Measurements from ENCODE around the gene SYNJ2.

Gene SYNJ2

GRCh38 chr6:158059108-158059507 lies 77.4 kb downstream of the SYNJ2 start:
- no peak for DNase-seq (ENCODE audit: low spot score)

DNA sequence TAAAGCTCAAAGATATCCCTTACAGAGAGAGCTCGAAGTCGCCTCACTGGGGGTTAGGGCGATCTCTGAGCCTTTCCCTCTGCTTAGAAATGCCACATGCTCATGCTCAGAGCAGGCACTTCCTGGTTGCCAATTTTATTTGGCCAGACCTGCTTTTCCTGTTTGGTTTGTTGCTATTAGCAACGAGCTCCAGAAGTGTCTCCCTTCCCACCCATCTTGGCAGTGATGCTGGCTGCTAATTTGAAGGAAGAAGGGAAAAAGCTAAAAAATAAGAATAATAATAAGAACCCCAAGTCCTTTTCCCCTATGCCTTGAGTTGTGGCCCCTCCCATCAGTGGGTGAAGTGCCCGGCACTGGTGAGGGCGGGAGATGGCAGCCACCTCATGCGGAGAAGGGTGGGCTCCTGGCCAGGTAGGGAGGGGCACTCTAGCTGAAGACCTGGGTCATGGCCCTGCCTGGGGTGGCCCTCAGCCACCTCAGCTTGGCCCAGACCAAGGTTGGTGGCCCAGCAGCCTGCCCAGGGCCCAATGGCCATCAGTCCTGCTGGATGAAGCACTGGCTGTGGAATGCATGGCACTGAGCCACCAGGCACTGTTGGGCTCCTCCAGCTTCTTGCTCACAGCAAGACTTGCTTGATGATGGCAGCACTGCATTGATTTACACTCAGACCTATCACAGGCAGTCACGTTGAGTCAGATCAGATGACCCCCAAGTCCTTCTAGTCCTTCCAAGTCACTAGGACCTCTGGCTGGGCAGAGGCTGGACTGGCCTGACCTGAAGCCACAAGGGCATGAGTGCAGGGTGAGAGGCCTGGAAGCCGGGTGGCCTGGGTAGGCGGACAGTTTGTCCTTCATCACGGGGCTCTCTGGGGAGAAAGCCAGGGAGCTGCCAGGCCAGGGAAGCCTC lies 79.0 kb downstream of the SYNJ2 start:
- no peak for DNase-seq (ENCODE audit: low spot score)

DNA sequence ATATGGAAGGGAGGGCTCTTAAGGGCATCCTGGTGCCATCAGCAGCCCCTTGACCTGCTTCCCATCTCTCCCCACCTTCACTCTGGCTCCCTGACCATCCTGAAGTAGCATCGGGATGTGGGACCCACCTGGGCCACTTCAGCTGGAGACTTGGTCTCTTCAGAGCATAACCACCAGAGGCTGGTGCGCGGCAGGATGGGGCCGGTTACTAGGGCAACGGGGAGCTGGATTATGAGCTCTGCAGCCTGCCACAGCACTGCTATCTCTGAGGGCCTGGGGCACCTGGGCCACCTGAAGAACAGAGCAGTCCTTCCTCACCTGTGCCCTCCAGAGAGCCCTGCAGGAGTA lies 79.7 kb downstream of the SYNJ2 start:
- no peak for DNase-seq (ENCODE audit: low spot score)

- no peak for DNase-seq (ENCODE audit: low spot score)
Measured at GRCh38 chr6:158061709-158062461, 80.2 kb downstream of the SYNJ2 start.

DNA sequence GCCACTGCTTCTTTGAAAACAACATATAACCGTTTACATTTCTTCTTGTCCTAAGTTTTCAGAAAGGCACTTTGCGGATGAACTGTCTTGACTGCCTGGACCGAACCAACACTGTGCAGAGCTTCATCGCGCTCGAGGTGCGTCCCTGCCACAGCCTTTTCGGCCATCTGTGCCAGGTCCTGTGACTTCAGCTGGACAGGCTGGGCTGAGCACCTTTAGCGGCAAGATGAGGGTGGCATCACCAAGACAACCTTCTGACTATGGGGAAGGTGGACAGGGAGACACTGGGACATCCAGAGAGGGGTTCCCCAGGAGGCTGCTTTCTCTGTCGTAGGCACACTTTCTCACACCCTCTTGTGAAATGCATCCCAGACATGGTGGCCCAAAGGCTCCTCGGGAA lies 82.1 kb downstream of the SYNJ2 start:
- DNase-seq (ENCODE audit: low spot score) = no peak

DNA sequence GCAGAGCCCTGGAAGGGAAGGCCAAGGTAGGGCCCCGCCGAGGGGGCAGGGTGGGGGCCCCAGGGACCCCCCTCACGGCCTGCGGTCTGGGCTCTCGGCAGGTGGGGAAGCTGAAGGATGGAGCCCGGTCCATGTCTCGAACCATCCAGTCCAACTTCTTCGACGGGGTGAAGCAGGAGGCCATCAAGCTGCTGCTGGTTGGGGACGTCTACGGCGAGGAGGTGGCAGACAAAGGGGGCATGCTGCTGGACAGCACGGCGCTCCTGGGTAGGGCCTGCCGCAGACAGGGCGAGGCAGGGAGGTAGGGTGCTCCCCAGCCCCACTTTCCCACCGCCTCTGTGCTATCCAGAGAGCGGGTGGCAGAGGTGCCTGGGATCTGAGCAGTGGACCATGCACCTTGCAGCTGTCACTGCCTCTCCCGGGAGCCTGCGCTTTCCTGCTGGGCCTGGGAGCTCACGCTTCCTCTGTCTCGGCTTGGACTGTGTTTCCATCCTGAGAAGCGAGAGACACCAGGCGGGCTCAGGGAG lies 83.1 kb downstream of the SYNJ2 start:
- DNase-seq (ENCODE audit: low spot score) = no peak

DNA sequence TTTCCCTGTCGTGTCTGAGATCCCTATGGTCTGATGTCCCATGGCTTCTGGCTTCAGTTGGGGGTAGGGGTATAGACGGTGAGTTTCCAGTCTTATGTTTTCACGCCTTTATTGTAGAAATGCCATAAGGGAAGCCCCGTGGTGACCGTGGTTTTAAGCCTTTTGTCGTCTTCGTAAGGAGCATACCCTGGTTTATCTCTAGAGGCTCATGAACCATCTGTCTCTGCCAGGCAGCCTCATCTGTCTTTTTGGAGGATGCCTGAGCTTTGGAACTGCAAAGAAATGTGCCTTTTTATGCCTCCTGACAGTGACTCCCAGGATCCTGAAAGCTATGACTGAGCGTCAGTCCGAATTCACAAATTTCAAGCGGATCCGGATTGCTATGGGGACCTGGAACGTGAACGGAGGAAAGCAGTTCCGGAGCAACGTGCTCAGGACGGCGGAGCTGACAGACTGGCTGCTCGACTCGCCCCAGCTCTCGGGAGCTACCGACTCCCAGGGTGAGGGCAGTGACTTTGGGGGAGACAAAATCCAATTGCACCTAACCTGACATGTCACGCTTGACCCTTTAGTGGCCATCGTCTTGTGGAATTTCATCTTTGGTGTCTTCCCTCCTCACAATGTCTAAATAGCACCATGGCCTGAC lies 84.6 kb downstream of the SYNJ2 start:
- no peak for DNase-seq (ENCODE audit: low spot score)

- DNase-seq (ENCODE audit: low spot score) = no peak
Measured at GRCh38 chr6:158067436-158068015, 85.9 kb downstream of the SYNJ2 start.

DNA sequence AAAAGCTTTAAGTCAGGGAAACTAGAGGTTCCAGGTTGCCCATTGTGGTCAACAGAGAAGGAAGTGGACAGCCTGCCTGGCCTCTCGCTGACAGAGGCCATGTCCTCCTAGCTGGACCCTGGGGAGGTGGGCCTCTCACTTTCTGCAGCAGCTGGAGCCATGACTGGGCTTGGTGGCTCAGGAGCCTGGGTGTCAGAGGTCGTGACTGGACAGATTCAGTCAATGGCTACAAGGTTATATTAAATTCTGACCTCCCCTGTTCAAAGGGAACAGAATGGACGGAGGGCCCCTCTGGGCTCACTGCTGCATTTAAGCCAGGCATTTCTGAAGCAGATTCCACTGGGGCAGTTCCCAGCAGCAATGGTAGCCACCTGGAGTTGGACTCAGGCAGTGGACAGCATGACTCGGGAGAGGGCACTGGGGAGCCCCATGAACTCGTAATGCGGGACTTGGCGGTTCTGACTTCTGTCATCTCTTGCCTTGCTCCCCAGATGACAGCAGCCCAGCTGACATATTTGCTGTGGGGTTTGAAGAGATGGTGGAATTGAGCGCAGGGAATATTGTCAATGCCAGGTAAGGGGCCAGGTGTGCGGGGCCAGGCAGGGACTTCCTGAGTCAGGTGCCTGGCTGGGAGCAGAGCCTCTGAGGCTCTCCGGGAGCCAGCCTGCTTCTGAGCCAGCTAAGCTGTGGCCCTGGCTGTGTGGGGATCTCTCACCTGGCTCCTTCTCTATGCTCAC lies 86.7 kb downstream of the SYNJ2 start:
- no peak for DNase-seq (ENCODE audit: low spot score)

DNA sequence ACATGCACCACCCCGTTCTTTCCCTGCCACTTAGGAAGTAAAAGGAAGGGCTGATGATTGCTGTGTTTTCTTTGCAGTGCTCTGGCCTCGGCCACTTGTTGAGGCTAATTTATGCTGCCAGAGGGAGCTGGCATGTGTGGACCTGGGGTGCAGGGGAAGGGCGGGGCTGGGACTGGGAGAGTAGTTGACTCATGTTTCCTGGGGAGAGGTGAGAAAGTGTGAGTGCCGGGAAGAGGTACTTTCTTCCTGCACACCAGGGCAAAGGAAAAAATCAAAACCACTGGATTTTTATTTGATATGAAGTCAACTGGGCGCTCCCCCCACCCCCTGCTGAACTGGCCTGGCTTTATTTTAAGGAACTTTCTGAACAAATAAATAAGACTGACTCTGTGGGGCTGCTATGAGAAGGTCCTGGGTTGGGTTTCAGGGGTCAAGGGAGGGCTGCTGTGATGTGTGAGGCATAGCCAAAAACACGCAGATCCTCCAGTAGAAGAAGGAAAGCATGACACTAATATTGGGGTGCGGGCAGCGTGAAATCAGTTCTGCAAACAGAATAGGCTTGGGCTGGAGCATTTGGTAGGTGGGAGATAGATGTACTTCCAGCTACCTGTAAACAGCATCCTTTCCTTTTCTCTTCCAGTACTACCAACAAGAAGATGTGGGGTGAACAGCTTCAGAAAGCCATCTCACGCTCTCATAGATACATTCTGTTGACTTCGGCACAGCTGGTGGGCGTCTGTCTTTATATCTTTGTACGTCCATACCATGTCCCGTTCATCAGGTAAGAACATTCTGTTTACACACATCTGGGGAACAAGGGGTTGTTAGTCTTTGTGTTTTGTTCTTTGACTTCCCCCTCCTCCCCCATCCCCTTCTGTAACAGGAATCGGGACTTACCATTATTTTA lies 87.5 kb downstream of the SYNJ2 start:
- DNase-seq (ENCODE audit: low spot score) = no peak

- DNase-seq (ENCODE audit: low spot score) = no peak
Measured at GRCh38 chr6:158069800-158070195, 88.1 kb downstream of the SYNJ2 start.

- no peak for DNase-seq (ENCODE audit: low spot score)
Measured at GRCh38 chr6:158070513-158070912, 88.8 kb downstream of the SYNJ2 start.

DNA sequence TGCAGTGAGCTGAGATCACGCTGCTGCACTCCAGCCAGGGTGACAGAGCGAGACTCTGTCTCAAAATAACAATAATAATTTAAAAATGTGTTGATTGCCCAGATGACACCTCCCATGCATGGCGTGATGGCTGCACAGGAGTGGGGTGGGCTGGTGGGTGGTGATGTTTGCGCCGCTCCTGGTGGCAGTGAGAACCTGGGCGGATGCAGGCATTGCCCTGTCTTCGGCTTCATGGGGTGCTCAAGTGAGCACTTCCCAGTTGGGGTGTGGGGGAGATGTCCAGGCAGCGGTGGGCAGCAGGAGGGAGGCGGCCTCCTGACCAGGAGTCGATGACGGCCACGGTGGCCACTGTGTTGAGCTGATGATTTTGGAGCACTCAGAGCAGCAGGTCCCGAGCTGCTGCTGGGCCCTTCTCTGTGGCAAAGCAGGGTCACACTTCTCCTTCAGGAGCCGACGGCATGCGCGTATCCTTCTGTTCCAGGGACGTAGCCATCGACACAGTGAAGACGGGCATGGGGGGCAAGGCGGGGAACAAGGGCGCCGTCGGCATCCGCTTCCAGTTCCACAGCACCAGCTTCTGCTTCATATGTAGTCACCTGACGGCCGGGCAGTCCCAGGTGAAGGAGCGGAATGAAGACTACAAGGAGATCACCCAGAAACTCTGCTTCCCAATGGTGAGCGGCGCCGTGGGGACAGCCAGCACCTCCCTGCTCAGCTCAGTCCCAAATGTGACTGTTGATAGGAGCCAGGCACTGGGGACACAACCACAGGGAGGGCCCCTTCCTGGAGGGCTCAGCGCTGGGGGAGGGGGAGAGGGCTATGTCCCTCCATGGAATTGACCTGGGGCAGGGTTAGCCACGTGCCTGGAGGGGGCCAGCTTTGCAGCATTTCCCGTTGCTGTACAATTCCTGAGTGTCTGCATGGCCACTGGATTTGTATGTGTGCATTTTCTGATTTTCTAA lies 89.7 kb downstream of the SYNJ2 start:
- no peak for DNase-seq (ENCODE audit: low spot score)

GRCh38 chr6:158072083-158072721 lies 90.5 kb downstream of the SYNJ2 start:
- peak; percentile 71 for DNase-seq (ENCODE audit: low spot score)

DNA sequence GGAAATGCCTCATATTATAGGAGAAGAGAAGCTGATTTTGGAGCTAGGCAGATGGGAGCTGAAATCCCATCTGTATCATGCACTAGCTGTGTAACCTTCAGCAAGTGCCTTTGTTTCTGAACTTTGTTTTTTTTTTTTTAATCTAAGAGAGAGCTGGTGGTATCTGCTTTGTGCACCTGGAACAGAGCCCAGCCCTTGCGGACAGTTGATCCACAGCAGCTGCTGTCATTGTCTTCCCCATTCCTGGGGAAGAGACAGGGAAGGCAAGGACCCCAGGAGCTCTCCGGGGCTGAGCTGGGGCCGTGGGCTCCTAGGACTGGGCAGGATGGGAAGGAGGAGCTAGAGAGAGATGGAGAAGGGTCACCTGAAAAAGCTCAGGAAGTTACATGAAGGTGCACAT lies 92.1 kb downstream of the SYNJ2 start:
- peak; percentile 31 for DNase-seq (ENCODE audit: low spot score)

GRCh38 chr6:158076548-158076947 lies 94.9 kb downstream of the SYNJ2 start:
- no peak for DNase-seq (ENCODE audit: low spot score)

- DNase-seq (ENCODE audit: low spot score) = no peak
Measured at GRCh38 chr6:158077676-158078075, 96.0 kb downstream of the SYNJ2 start.

GRCh38 chr6:158078320-158078719 lies 96.7 kb downstream of the SYNJ2 start:
- DNase-seq (ENCODE audit: low spot score) = no peak

All from SK-N-DZ (cell line).